Progenitor cell of endocrine pancreas (in vitro differentiated cells): ENCODE data around the gene NCAPH2. TPM values are rescaled to one million over a fixed set of nuclear protein-coding genes. Genes with fewer than 3 reads are reported as not detected.

Experiments
- DNase-seq: peaks from one replicate; pipeline ENCODE4 v3.0.0; 2021; ENCODE audit warnings: low spot score; ENCODE audit not compliant: unreplicated experiment
- H3K27ac Mint-ChIP-seq: 2 replicates; pipeline ENCODE4 v1.8.0; 2021; ENCODE audit warnings: mild to moderate bottlenecking, moderate library complexity, mixed read lengths
- H3K27me3 Mint-ChIP-seq: 2 replicates; pipeline ENCODE4 v1.8.0; 2021; ENCODE audit warnings: mixed read lengths
- H3K36me3 Mint-ChIP-seq: 2 replicates; pipeline ENCODE4 v1.8.0; 2022; ENCODE audit warnings: mixed read lengths; ENCODE audit not compliant: insufficient read depth
- H3K4me1 Mint-ChIP-seq: 2 replicates; pipeline ENCODE4 v1.8.0; 2021; ENCODE audit warnings: low read depth, mixed read lengths
- H3K4me3 Mint-ChIP-seq: 2 replicates; pipeline ENCODE4 v1.8.0; 2021; ENCODE audit warnings: low read depth, mild to moderate bottlenecking, moderate library complexity, mixed read lengths
- H3K9me3 Mint-ChIP-seq: 2 replicates; pipeline ENCODE4 v1.8.0; 2021; ENCODE audit warnings: low read depth, mixed read lengths
- total RNA-seq: library from RNA; stranded (reverse); gene quantifications from 2 replicates; pipeline ENCODE4 v1.2.1, GENCODE V29; 2021
- TF ChIP-seq, protein P1 (sequence below): fragments of 200-600 bp; sonication (generic); IDR thresholded peaks from one replicate; pipeline ENCODE4 v1.5.0; 2021; ENCODE audit warnings: antibody characterized with exemption, mild to moderate bottlenecking; ENCODE audit not compliant: unreplicated experiment

Gene NCAPH2
- total RNA-seq, 1 donor from 2014 or later = 66.5 TPM

DNA sequence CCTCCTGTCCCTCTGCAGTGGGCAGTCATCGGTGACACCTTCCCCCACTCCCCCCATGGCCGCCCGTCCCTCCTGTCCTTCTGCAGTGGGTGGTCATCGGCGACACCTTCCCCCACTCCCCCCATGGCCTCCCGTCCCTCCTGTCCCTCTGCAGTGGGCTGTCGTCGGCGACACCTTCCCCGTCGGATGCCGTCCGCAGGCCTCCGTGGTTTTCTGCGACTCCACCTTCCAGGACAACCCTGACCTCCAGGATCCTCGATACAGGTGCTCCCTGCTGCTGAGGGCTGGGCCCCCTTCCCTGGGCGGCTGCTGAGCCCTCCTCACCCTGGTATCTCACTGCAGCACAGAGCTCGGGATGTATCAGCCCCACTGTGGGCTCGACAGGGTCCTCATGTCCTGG, 19.1 kb upstream of the NCAPH2 start:
- H3K27me3 Mint-ChIP-seq = peaks cover 26% of the 10 kb centered on the region
- H3K9me3 Mint-ChIP-seq = no peaks in the 10 kb centered on the region
- DNase-seq = no peak
- no peaks in the 10 kb centered on the region for H3K4me1 Mint-ChIP-seq
- no peak overlapping the region for H3K27ac Mint-ChIP-seq
- TF ChIP-seq, protein P1, sequence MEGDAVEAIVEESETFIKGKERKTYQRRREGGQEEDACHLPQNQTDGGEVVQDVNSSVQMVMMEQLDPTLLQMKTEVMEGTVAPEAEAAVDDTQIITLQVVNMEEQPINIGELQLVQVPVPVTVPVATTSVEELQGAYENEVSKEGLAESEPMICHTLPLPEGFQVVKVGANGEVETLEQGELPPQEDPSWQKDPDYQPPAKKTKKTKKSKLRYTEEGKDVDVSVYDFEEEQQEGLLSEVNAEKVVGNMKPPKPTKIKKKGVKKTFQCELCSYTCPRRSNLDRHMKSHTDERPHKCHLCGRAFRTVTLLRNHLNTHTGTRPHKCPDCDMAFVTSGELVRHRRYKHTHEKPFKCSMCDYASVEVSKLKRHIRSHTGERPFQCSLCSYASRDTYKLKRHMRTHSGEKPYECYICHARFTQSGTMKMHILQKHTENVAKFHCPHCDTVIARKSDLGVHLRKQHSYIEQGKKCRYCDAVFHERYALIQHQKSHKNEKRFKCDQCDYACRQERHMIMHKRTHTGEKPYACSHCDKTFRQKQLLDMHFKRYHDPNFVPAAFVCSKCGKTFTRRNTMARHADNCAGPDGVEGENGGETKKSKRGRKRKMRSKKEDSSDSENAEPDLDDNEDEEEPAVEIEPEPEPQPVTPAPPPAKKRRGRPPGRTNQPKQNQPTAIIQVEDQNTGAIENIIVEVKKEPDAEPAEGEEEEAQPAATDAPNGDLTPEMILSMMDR = no peak
- H3K4me3 Mint-ChIP-seq = no peak overlapping the region
- no peaks in the 10 kb centered on the region for H3K36me3 Mint-ChIP-seq

DNA sequence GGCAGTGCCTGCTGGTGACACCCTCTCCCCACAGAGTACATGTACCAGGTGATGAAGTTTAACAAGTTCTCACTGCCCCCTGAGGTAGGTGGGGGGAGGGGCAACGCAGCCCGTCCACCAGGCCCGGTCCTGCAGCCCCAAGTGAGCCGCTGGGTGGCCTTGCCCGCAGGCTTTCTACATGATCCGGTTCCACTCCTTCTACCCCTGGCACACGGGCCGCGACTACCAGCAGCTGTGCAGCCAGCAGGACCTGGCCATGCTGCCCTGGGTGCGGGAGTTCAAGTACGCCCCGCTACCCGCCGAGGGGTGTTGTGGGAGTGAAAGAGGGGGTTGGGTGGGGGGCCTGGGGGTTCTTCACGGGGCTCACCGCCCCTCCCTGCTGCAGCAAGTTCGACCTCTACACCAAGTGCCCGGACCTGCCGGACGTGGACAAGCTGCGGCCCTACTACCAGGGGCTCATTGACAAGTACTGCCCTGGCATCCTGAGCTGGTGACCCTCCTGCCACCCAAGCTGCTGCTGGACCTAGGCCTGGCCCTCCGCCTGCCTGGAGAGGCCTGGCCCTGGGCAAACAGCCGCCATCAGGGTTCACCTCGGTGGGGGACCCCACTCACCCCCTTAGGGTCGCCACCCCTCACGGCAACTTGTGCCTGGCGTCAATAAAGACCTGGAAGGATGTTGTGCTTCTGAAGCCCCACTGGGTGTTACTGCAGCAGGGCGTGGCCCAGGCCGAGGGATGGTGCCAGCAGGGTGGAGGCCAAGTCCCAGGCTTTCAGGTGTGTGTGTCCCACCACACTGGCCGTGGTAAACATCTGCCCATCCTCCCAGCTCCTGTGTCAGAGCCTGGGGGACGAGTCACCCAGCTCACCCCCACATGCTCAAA, 18.4 kb upstream of the NCAPH2 start:
- no peaks in the 10 kb centered on the region for H3K9me3 Mint-ChIP-seq
- DNase-seq = no peak
- H3K27ac Mint-ChIP-seq = no peak overlapping the region

DNA sequence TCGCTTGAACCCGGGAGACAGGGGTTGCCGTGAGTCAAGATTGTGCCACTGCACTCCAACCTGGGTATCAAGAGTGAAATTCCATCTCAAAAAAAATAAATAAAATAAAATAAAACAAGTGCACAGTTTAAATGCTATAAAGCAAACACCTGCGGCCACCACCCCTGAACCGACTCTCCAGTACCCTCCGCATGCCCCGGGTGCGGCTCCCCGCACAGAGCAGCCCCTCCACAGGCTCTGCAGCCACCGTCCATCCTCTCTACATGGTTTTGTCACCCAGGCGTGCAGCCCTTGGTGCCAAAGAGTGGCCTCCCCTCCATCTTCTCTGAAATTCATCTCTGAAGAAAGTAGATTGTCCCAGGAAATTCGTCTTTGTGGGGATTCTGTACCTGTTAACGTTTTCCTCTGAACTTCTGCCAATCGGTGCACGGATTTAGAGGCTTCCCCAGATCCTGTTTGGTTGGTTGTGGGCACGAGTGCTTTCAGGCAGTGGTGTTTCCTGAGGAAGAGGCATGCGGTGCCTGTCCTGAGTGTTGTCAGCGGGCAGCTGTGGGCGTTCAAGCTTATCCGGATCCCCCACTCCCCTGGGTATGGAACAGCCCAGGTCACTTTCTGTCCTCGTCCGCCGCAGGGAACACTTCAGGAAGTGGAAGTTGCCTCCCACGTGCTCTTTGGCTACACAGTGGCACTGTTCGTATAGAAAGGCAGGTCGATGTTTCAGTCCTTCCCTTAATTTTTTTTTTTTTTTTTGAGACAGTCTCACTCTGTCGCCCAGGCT, 17.3 kb upstream of the NCAPH2 start:
- H3K9me3 Mint-ChIP-seq = no peaks in the 10 kb centered on the region
- no peak for DNase-seq

More for the DNA sequence above, 18.4 kb upstream of the NCAPH2 start:
- no peaks in the 10 kb centered on the region for H3K36me3 Mint-ChIP-seq
- no peak overlapping the region for H3K4me3 Mint-ChIP-seq
- peaks cover 26% of the 10 kb centered on the region for H3K27me3 Mint-ChIP-seq
- TF ChIP-seq, protein P1 = no peak
- H3K4me1 Mint-ChIP-seq = no peaks in the 10 kb centered on the region

DNA sequence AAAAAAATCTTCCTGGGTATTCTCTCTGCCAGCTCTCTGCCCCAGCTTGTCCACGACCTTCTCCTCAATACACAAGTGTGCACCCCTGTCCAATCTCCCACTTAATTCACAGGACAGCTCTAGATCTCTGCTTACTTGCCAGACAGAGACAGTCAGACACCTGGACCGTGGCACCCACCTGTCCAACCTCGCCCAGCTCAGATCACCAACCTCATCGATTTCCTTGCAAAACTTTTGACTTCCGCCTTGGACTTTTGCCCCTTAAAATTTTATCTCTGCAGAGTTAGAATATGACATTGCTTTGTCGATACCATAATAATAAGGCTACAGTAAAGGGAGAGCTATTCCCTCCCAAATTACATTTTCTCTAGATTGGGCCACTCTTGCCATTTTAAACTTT, 10.9 kb upstream of the NCAPH2 start:
- no peaks in the 10 kb centered on the region for H3K4me1 Mint-ChIP-seq
- H3K27me3 Mint-ChIP-seq = peaks cover 7% of the 10 kb centered on the region
- H3K4me3 Mint-ChIP-seq = no peak overlapping the region
- TF ChIP-seq, protein P1 = no peak
- no peaks in the 10 kb centered on the region for H3K9me3 Mint-ChIP-seq
- no peak overlapping the region for H3K27ac Mint-ChIP-seq
- no peak for DNase-seq
- H3K36me3 Mint-ChIP-seq = no peaks in the 10 kb centered on the region

More for the DNA sequence above, 17.3 kb upstream of the NCAPH2 start:
- H3K4me1 Mint-ChIP-seq = no peaks in the 10 kb centered on the region
- H3K36me3 Mint-ChIP-seq = no peaks in the 10 kb centered on the region
- no peak overlapping the region for H3K27ac Mint-ChIP-seq
- peaks cover 23% of the 10 kb centered on the region for H3K27me3 Mint-ChIP-seq
- TF ChIP-seq, protein P1 = no peak
- H3K4me3 Mint-ChIP-seq = no peak overlapping the region

DNA sequence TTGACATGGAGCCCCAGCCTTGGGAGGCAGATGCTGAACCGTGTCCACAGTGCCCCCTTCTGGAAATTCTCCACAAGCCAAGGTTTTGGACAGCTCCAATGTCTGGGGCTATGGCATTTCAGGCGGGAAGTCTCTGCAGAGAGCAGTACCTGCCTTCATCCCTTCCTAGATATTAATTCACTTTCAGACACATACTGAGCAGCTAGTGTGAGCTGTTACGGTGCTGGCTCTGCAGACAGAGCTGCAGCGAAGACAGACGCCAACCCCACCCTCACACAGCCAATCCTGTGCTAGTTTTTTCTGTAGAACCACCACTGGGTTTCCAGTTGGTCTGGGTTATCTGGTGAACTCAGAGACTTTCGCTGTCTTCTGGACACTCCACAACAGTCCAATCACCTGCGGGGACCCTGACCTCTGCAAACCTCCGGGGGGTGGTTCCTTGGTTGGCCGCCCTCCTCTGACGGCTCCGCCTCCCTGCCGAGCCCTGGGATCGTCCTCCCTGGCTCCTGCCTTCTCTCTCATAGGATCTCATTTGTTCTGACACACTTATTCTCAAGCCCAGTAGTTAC, 9.6 kb upstream of the NCAPH2 start:
- no peak for DNase-seq
- Mint-ChIP-seq H3K36me3 (no peaks in the 10 kb centered on the region), H3K4me3 (no peak overlapping the region), H3K9me3 (no peaks in the 10 kb centered on the region), H3K4me1 (no peaks in the 10 kb centered on the region), H3K27me3 (peaks cover 7% of the 10 kb centered on the region), H3K27ac (no peak overlapping the region)
- TF ChIP-seq, protein P1 = peak; percentile 65
